HepG2 (cell line): ENCODE measurements around the gene CIDEA.

Source experiments
- EZH2 ChIP-seq: conservative IDR thresholded peaks from 2 replicates; pipeline ENCODE4 v1.6.1; 2012; ENCODE audit warnings: mild to moderate bottlenecking, low read depth, low read length, moderate library complexity
- HDAC1 ChIP-seq: sonication (generic); formaldehyde crosslinking; IDR thresholded peaks from 2 replicates; pipeline ENCODE4 v1.5.1; 2020; ENCODE audit warnings: mild to moderate bottlenecking, missing genetic modification reagents
- HNF4G ChIP-seq, 2 experiments: sonication (generic) in 1 of 2; formaldehyde crosslinking in 1 of 2; IDR thresholded peaks; 2 replicates each; pipeline versions ENCODE4 v1.4.0 to v1.6.1; 2011 to 2020; ENCODE audit warnings: borderline replicate concordance in 2 of 2, low read depth in 2 of 2, mild to moderate bottlenecking in 2 of 2, low read length in 1 of 2, missing genetic modification reagents in 1 of 2, moderate library complexity in 1 of 2
- NFATC3 ChIP-seq: sonication (generic); formaldehyde crosslinking; IDR thresholded peaks from 2 replicates; pipeline ENCODE4 v1.5.1; 2020; ENCODE audit warnings: mild to moderate bottlenecking, missing genetic modification reagents
- NFYB ChIP-seq: sonication (generic); formaldehyde crosslinking; IDR thresholded peaks from 2 replicates; pipeline ENCODE4 v1.4.0; 2020; ENCODE audit warnings: missing genetic modification reagents
- ZC3H4 ChIP-seq: sonication (generic); formaldehyde crosslinking; IDR thresholded peaks from 2 replicates; pipeline ENCODE4 v1.4.0; 2020; ENCODE audit warnings: missing genetic modification reagents, borderline replicate concordance
- ZNF335 ChIP-seq: sonication (generic); formaldehyde crosslinking; IDR thresholded peaks from 2 replicates; pipeline ENCODE4 v1.4.0; 2020; ENCODE audit warnings: missing genetic modification reagents

DNA sequence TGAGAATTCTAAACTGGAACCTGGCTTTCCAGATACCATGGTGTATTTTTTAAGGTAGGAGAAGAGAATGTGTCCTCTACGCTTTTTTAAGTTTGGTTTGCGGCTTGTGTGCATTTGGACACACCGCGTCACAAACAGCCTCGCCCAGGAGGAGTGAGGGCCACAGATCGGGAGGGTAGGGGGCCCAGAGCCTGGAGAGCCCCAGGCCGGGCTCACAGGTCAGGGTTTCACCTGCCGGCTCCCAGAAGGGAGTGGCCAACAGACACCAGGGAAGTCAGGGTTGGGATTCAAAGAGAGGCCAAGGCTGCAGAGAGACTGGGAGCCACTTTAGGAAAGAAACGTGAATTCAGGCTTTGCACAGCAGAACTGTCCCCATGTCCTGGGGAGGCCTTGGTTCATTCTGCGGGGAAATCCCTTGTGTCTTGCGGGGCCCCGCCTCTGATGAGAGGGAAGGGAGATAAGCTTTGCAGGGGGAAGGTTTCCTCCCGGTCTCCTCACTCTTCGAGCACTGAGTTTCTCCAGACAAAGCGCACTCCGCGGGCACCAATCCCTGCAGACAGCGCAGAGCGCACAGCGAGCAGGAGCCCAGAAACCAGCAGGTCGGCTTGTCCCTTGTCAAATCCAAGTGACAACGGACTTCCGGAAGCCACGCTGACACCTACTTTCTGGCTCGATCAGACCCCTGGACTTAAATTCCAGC lies 51.9 kb downstream of the CIDEA start:
- no peak for TF ChIP-seq ZNF335 (CRISPR knock-in tag)
- no peak for TF ChIP-seq HNF4G (IDR thresholded peaks at IDR 0.05; ENCODE audit: borderline replicate concordance, low read depth, low read length)
- TF ChIP-seq HNF4G (CRISPR knock-in tag; IDR thresholded peaks at IDR 0.05; ENCODE audit: borderline replicate concordance, low read depth): no peak
- TF ChIP-seq HDAC1 (CRISPR knock-in tag): no peak
- TF ChIP-seq NFATC3 (CRISPR knock-in tag): no peak
- TF ChIP-seq EZH2: no peak
- no peak for TF ChIP-seq ZC3H4 (CRISPR knock-in tag)
- no peak for TF ChIP-seq NFYB (CRISPR knock-in tag)
